ENCODE results near the gene PTPRD.

DNA sequence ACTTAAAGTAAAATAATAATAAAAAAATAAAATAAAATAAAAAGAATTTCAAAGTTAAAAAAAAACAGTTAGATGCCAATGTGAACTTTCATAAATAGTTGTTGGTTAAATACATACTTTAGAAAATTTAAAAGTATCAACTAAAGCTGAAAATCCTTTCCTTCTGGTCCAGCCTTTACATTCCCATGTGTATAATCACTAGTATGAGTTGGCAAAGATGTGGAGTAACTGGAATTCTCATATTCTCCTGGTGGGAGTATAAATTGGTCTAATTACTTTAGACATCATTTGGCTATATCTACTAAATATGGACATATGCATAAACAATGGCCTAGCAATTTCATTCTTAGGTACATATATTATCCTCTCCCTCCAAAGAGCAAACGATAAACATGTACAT is 619.9 kb downstream of the PTPRD start:
- no peak for TF ChIP-seq EZH2phosphoT487 (conservative IDR thresholded peaks at IDR 0.05; ENCODE audit: low read length)
- TF ChIP-seq, protein P1, sequence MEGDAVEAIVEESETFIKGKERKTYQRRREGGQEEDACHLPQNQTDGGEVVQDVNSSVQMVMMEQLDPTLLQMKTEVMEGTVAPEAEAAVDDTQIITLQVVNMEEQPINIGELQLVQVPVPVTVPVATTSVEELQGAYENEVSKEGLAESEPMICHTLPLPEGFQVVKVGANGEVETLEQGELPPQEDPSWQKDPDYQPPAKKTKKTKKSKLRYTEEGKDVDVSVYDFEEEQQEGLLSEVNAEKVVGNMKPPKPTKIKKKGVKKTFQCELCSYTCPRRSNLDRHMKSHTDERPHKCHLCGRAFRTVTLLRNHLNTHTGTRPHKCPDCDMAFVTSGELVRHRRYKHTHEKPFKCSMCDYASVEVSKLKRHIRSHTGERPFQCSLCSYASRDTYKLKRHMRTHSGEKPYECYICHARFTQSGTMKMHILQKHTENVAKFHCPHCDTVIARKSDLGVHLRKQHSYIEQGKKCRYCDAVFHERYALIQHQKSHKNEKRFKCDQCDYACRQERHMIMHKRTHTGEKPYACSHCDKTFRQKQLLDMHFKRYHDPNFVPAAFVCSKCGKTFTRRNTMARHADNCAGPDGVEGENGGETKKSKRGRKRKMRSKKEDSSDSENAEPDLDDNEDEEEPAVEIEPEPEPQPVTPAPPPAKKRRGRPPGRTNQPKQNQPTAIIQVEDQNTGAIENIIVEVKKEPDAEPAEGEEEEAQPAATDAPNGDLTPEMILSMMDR (IDR thresholded peaks at IDR 0.05; ENCODE audit: insufficient read depth, low read length, poor library complexity, severe bottlenecking) = no peak
